GM19438 (cell line): Measurements from ENCODE around the gene AMN1.
A peak's percentile ranks its signal among the peaks of the same experiment; 100 is the strongest.
"Not testable (repeated sequence)": the region's sequence is repeated elsewhere in the genome, so short reads cannot be mapped to it uniquely, and the experiment has no call there.

ENCODE experiments used
- ATAC-seq: cut with Tn5 transposase; IDR thresholded peaks from one replicate; pipeline ENCODE4 v1.9.1; 2021; ENCODE audit warnings: low read depth; ENCODE audit not compliant: unreplicated experiment

AMN1 gene

DNA sequence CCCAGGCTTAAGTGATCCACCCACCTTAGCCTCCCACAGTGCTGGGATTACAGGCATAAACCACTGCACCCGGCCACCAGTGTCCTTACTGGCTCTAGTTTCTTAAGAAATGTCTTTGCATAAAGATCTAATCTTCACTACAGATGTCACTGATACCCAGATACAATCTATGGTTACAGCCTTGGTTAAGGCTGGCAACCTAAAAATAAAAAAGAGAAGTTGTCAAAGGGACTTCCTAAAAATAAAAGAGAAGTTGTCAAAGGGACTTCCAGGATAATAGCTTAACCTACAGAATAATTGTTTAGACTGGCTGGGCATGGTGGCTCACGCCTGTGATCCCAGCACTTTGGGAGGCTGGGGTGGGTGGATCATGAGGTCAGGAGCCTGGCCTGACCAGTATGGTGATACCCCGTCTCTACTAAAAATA is 41.7 kb downstream of the AMN1 start:
- ATAC-seq = no peak

DNA sequence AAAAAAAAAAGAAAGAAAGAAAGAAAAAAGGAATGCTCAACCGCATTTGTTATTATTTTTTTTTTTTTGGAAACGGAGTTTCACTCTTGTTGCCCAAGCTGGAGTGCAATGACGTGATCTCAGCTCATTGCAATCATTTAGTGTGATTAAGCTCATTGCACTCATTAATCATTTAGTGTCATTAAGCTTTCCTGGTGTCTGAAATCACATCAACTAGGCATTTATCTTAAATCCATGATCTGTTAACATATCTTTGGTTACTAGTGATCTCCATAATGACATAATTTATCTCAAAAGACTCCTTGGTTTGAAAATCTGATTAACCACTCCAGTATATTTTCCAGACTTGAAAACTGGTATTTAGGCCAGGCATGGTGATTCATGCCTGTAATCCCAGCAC is 43.0 kb downstream of the AMN1 start:
- ATAC-seq = no peak

DNA sequence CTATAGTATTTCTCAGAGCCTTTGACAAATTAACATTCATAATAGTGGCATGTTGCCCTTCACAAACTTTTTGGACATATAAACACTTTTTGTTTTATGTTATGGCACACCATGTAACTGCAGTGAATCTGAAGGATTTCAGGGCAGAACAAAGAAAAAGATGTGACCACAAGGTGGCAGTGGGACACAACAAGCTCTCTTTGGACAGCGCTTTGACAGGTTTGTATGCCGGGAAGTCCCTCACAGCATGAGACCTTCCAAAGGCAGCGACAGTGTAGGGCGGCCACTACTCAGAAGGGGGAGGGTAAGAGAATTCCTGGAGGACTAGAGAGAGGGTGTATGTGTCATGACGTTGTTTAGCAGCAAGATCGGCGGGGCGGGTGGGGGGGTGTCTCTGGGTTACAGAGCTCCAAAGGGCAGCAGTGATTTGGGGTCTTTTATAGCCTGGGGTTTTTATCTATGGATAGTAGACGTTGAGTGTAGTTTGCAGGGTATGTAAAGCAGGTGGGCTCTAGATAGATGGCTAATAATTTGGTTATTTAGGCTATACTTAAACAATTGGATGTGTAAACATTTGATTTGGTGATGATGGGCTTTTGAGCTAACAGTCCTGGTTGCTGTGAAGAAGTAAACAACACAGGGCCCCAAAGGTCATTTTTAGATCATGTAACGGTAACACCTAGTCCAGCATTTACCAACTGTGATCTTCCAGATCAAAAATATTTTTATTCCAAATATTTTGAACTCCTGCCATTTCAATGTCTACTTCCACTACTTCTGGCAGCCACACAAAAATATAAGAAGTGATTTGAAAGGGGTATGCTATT is 46.5 kb downstream of the AMN1 start:
- ATAC-seq = peak; percentile 70

DNA sequence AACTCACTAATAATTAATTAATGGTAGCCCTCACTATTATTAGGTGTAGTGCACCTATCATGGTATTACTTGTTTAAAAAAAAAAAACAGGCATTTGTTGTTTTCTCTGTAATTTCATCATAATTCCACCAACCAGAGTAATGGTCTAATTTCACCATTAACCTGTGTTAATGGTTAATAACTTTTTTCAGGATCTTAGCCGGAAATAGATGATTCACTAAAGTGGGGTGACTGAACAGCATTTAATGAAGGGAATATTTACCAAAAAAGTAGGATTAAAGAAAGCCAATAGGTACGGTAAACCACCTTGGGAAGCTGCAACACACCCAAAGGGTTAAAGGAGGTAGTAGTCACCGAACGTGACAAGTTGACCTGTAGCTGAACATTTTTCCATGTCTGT is 56.3 kb downstream of the AMN1 start:
- no peak for ATAC-seq

DNA sequence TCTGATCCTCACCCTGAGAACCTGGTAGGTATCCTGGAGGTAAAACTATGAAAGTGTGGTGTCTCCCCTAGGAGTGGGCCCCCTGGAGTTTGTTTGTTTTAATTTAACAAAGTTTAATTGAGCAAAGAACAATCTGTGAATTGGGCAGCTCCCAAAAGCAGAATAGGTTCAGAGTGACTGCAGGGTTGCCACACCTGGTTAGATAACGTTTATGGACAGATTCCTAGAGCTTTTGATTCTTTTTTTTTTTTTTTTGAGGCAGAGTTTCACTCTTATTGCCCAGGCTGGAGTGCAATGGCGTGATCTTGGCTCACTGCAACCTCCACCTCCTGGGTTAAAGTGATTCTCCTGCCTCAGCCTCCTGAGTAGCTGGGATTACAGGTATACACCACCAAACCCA is 59.2 kb downstream of the AMN1 start:
- ATAC-seq = not testable (repeated sequence)

DNA sequence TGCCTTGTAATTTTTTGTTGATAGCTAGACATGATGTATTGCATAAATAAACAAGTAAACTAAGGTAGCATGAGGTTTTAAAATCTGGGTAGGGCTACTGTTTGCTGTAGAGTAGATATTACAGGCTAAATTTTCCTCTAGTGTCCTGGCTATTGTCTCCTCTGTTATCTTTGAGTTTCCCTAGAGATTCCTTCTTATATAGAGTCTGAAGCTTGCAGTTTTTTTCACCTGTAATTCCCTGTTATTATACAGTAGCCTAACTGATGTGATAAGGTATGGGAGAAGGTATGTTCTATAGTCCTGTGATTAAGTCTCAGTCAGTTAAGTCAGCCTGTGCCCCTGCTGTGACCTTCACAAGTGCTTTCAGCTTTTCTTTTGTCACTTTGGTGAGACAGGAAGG is 59.8 kb downstream of the AMN1 start:
- ATAC-seq = no peak

DNA sequence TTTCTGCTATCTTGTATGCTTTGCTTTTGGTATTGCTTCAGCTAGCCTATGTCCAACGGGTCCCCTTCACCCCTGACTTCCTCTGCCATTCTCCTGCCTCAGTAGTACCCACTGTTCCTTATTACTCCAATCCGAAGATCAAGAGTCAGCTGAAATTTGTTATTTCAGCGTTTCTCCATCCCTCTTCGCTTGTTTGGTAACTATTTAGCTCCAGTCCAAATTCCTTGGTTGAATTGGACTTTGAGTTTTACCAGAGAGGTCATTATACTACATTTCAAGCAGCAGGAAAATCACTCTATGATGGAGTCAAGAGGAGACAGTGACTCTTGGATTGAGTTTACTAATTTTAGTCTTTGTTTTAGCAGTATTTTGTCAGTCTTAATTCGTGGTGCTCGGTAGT is 64.8 kb downstream of the AMN1 start:
- ATAC-seq = no peak

DNA sequence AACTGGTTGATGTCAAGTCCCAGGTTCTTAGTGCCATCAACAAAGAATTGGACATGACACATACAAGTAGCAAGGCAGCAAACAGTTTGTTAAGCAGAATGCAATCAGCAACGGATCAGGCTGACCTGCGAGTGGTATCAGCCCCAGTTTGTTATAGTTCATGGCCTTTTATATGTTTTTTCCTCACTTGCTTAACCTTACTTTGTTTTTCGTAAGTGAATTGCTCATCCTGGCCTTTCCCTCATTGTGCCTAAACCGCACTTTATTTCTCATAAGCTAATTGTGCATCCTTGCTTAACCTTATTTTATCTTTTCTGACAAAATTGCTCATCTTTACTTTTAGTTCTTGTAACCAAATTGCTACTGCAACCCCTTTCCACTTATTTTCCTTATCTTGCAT is 65.2 kb downstream of the AMN1 start:
- no peak for ATAC-seq

DNA sequence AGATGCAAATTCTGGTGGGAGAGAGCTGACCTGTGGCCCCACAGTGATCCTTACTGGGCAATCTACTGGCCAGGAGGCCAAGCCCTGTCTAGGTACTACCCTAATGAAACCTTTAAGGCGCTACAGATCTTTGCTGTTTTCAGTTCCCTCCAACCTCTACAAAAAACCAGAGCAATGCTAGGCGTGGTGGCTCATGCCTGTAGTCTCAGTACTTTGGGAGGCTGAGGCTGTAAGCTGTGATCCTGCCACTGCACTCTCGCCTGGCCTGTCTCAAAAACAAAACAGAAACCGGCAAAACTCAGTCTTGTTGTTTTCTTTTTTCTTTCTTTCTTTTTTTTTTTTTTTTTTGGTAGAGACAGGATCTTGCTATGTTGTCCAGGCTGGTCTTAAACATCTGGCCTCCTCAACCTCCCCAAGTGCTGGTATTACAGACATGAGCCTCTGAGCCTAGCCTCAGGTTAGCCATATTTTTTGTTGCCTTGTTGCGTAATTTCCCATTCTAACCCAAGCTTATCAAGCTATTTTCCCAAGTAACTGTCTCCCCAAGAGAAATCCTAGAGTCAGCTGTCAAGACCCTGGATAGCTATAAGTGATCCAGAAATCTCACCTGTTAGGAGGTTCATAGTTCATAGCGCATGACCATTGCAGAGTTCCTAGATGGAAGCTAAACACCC is 66.5 kb downstream of the AMN1 start:
- no peak for ATAC-seq

DNA sequence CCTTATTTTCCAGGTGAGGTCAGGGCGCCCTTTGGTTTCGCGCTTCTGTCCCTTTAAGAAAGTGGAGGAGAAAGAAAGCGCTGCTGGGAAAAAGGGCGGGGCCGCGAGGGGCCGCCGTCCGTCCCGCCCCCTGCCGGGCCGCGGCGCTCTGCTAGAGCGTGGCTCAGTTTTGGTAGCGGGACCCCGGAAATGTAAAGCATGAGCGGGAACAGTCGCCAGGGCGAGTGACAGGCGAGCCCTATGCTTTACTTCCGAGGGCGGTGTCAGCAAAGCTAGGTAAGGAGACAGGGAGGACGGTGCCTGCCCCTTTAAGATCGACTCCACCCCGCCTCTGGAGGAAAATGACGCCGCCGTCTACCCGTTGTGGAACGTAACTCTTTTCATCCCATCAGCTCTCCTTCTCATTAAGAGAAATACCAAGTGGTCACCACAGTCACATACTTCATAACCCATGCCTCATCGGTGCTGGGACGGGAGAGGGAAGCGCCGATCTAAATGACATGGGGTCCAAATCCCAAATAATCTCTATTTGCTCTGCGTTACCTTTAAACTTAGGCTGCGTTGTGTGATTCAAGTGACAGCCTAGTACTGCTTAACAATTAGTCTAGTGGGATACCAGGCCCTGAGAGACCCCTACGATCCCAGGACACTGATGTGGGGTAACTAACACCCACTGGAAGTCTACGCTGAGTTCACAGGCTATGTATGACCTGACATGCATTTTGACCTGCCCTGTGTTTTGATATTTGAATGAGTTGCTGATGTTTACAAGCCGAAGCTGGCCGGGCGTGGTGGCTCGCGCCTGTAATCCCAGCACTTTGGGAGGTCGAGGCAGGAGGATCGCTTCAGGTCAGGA is 69.5 kb downstream of the AMN1 start, which contains the start of gene ETFBKMT:
ETFBKMT (plus strand) TSS at position 602 of the 856 bp plus-strand sequence. CDS start 2,266 bp downstream, outside the sequence.
- ATAC-seq = peak; percentile 100

DNA sequence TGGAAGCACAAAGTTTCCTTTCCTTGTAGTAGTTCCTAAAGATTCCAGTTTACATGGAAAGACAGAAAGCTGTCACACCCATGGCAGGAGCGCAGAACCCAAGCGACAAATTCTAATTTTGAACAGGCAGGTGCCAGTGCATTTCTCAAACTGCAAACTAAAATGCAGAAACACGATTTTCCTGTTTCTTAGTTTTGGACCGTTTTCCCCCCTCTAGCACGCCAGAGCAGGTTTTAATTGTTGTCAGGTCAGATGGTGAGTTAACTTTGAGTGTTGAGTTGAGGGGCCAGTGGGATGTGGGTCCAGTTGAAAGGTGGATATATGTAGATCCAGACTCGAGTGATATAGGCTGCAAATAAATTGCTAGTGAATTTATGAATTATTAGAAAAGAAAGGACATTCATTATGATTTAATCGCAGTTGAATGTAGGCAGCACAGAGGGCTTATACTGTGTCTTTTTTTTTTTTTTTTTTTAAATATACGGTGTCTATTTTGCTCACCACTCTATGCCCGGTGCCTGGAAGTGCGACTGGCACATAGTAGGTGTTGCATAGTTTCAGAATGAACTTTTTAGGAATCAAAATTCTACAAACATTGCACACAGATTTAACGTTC is 70.2 kb downstream of the AMN1 start:
- peak; percentile 3 for ATAC-seq

DNA sequence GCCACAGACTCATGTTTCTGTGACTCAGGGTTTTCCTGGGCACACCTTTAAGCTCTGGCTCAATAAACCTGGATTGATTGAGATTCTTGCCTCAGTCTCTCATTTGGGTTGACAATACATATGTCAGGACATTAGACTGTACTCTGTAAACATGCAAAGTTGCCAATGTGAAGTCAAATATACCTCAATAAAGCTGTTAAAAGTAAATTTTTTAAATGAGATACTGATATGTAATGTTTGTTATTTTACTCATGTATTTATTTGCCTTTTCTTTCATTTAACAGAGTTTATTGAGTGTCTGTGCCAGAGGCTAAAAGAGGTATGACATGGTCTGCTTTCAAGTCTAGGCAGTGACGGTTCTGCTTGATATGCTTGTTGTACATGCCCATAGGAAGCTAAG is 73.0 kb downstream of the AMN1 start:
- ATAC-seq = no peak

DNA sequence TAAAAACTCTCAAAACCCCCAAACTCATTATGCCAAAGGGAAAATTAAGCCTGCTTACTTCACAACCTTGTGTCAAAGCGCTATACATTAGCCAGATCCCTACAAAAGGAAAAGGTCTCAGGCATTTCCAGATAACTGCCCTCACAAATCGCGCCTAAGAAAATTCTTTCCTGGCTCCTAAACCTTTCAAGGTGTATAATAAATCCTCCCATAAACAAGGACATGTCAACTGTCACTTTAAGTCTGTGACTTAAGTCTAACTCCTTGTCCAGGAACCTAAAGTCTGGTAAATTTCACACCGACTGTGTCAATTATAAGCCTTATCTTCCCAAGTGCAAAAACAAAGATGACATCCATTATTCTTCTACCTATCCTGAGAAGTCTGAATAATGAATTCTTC is 73.6 kb downstream of the AMN1 start:
- ATAC-seq = no peak

DNA sequence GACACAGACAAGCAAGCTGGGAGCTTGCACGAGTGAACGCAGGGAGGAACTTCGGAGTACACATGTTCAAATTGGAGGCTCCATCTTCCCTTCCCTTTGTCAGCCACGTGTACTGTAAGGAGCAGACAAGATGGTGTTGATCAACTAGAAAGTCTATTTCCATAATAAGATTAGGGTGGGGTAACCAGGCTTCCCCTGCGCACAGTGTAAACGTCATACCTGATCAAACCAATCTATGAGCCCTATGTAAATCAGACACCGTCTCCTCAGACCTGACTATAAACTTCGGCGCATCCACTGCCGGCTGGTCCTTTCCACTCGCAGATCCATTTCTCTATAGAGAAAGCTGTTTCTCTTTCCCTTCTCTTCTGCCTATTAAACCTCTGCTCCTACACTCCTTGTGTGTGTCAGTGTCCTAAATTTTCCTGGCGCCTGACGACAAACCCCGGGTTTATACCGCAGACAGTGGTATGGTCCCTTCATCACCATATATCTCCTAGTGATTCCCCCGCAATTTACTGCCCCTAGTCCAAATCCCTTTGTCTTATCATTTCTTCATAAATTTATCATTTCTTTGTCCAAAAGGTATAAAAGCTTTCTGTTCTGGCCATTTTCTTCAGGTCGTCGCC is 76.8 kb downstream of the AMN1 start:
- ATAC-seq = no peak

DNA sequence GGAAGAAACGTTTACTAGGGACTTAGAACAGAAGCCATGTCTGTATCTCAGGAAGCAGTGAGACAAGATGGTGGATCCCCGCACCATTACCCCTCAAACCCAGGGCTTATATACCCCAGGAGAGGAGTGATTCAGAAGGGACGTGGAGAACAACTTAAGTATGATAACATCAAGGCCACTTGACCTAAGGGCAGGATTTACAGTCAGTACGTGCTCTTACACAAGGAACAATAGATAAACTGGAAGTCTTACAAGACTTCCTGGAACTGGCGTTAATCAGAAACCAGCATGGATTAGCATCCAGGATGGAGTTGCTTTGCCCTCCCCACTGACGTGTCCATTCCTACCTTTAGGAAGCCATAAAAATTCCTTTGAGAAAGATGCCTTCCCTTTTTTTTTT is 77.9 kb downstream of the AMN1 start:
- no peak for ATAC-seq

DNA sequence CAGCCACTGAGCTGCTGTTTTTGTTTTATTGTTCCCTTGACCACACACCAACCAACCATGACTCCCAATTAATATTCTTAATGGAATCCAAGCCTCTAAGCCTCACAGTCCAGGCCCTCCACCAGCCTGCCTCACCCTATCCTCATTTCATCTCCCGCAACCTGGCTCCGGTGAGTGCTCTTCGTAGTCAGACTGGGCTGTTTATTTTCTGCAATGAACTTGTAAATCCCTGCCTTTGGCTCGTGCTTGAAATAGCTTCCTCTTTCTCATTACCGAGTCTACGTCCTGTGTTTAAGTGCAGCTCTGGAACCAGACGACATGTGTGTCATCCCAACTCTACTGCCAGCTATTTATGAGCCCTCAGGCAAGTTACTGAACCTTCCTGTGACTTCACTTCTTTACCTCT is 81.7 kb downstream of the AMN1 start:
- ATAC-seq = no peak

DNA sequence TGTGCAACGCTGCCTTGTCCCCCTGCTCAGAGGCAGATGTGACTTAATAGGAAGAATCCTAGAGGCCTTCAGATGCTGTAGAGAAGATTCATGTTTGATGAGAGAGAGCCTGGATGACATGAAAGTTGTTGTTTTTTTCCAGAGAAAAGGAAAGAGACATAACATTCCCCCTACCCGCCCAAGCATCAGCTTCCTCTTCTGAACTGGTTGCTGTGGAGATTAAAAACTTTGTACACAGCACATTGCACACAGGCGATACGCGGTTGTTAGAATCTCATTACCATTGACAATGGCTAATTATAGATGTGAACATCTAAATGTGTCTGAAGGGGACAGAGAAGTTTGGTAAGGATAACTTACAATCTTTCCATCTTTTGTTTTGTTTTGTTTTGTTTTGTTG is 82.9 kb downstream of the AMN1 start:
- ATAC-seq = no peak

DNA sequence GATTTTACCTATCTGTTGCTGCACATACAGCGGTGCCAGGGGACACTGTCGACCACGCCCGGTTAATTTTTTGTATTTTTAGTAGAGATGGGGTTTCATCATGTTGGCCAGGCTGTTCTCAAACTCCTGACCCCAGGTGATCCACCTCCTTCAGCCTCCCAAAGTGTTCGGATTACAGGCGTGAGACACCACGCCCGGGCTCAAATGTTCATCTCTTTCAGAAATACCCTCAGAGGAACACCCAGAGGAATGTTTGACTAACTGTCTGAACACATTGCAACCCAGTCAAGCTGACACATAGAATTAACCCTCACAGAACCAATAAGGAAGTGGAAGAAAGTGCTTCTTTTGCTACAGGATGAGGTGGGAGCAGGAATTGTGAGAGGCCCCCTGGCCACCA is 84.3 kb downstream of the AMN1 start:
- ATAC-seq = no peak

DNA sequence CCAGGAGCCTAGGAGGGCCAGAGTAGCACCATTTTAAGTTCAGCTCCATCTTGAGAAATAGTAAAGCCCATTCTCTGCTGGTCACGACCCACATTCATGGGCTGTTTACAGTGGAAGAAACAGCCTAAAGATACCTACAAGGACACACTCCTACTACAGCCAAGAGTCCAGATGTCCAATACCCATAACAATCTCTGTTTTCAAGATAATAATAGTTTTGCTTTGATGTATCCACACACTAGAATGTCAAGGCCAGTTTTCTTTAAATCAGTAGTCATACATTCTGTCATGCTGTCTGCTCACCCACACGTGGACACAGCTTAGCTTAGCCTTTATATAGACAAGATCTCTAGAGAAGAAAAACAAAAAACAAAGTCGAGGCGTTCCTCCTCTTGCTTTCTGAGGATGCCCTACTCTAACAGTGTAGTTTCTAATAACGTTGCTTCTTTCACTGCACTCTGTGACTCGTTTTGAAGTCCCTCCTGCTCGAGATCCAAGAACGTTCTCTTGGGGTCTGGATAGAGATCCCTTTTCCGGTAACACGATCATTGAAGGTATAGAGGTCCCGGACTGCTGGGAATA is 87.2 kb downstream of the AMN1 start:
- ATAC-seq = no peak

DNA sequence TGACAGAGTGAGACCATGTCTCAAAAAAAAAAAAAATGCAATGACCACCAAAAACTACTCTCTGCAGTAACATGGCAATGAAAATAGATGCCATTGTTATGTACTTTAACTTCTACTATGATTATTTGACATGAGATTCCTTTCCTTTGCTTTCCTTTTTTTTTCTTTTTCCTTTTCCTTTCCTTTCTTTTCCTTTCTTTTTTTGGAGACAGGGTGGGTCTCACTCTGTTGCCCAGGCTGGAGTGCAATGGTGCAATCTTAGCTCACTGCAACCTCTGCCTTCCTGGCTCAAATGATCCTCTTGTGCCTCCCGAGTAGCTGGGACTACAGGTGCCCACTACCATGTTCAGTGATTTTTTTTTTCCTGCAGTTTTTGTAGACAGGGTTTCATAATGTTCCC is 94.2 kb downstream of the AMN1 start:
- ATAC-seq = no peak
